Heart right ventricle (tissue), 16 donors: Measurements from ENCODE around the gene MCTP1. TPM values are rescaled to one million over a fixed set of nuclear protein-coding genes. Genes with fewer than 3 reads are reported as not detected.

Experiments used
- ATAC-seq, 8 donors: fragments of 200-7000 bp; cut with Tn5 transposase; one replicate each; pipeline ENCODE4 v1.9.1; 2020; ENCODE audit warnings: mild to moderate bottlenecking in 8 of 8, moderate library complexity in 8 of 8, moderate number of reproducible peaks in 1 of 8
- DNase-seq, 2 donors: peaks; one replicate each; pipeline ENCODE4 v3.0.0-alpha.2; 2020
- H3K27ac ChIP-seq, 10 donors: fragments of 200-600 bp; sonication (generic) in 2 of 10; one replicate each; pipeline versions ENCODE4 v1.5.0 to v1.8.0; 2020 to 2022; ENCODE audit warnings: mild to moderate bottlenecking in 3 of 10
- H3K27me3 ChIP-seq, 7 donors: fragments of 200-600 bp; one replicate each; pipeline ENCODE4 v1.8.0; 2021 to 2022; ENCODE audit warnings: mild to moderate bottlenecking in 2 of 7
- H3K36me3 ChIP-seq, 9 donors: fragments of 200-600 bp; sonication (generic) in 1 of 9; one replicate each; pipeline versions ENCODE4 v1.5.0 to v1.8.0; 2020 to 2022; ENCODE audit warnings: mild to moderate bottlenecking in 2 of 9
- H3K4me1 ChIP-seq, 9 donors: fragments of 200-600 bp; sonication (generic) in 1 of 9; one replicate each; pipeline versions ENCODE4 v1.5.0 to v1.8.0; 2020 to 2022; ENCODE audit warnings: mild to moderate bottlenecking in 4 of 9
- H3K4me3 ChIP-seq, 10 donors: fragments of 200-600 bp; sonication (generic) in 2 of 10; one replicate each; pipeline versions ENCODE4 v1.5.0 to v1.8.0; 2020 to 2022; ENCODE audit warnings: mild to moderate bottlenecking in 7 of 10, moderate library complexity in 2 of 10
- H3K9me3 ChIP-seq, 11 donors: fragments of 200-600 bp in 10 of 11; sonication (generic) in 2 of 11; one replicate each; pipeline versions ENCODE4 v1.5.0 to v1.8.0; 2013 to 2022; ENCODE audit warnings: mild to moderate bottlenecking in 2 of 11, control low read depth in 1 of 11, moderate library complexity in 1 of 11
- WGBS, 2 donors: extraction: QIAGEN DNeasy Blood & Tissue Kit; methylation state at CpG; one replicate each; pipeline ENCODE4 v1.1.7; 2013; ENCODE audit warnings: inconsistent platforms in 1 of 2; 5-methylcytosine and 5-hydroxymethylcytosine counted together
- intact Hi-C, 10 donors: fragments of 100-400 bp; cut with DNase I; formaldehyde crosslinking; loops; one replicate each; pipeline versions ENCODE4 v1.11.1 to v1.14.2; 2022
- polyA plus RNA-seq, 2 donors: library from polyadenylated mRNA; stranded (reverse); fragments of 200-250 nt; gene quantifications; one replicate each; pipeline ENCODE4 v1.2.3, GENCODE V29; 2013
- total RNA-seq, 10 donors: library from RNA; stranded (reverse); fragmentation: NEBNext Ultra II Directional in 3 of 10; extraction: Animal tissue kit (Norgen Biotek cat#: 25700) in 3 of 10; gene quantifications; one replicate each; pipeline versions ENCODE4 v1.2.1 to v1.2.4, GENCODE V29; 2021 to 2023
- TF ChIP-seq, protein P1 (sequence below), 9 donors: fragments of 200-600 bp; sonication (generic) in 2 of 9; IDR thresholded peaks; one replicate each; pipeline versions ENCODE4 v1.5.0 to v1.8.0; 2021 to 2022; ENCODE audit warnings: antibody characterized with exemption in 9 of 9, mild to moderate bottlenecking in 5 of 9, moderate library complexity in 1 of 9
- donor health status: Arrhythmogenic right ventricular cardiomyopathy.
- donor health status: ischemic (EF 13 %, LVEDD 7.1; RV severe dilation, severe dysfunction).
- donor health status: healthy with polysubstance abuse.
- donor health status: DM: no; HTN: yes; CAD: no.
- donor health status: DM: no; HTN: no; CAD: no.
- donor health status: ischemic (EF 25% LVEDD 6.9; RV normal size, moderate dysfunction).
- donor health status: ischemic (EF 25% LVEDD 5.7; RV mildly dilated, moderate dysfunction).
- donor health status: healthy.
- donor health status: DM: yes; HTN: yes; CAD: no.
- donor health status: Ischemic cardiomyopathy.
- donor health status: ischemic (EF 35%, LVEDD 5.7; RV mildly dilated, moderate dysfunction).
- donor health status: nonischemic (EF 11% LVEDD 7.7; RV severe dilation, severe dysfunction).
- donor health status: DM: yes; HTN: yes; CAD: no.
- donor health status: PGD.
- donor health status: ischemic (EF 29% LVEDD 5.4; RV normal size, mild dysfunction).
- donor health status: nonischemic (EF 23%, LVEDD 6.1; RV moderate dilation, normal function).

MCTP1 gene
- total and polyA plus RNA-seq, 12 donors: 1.3 to 19.7 (median 5.3) TPM

DNA sequence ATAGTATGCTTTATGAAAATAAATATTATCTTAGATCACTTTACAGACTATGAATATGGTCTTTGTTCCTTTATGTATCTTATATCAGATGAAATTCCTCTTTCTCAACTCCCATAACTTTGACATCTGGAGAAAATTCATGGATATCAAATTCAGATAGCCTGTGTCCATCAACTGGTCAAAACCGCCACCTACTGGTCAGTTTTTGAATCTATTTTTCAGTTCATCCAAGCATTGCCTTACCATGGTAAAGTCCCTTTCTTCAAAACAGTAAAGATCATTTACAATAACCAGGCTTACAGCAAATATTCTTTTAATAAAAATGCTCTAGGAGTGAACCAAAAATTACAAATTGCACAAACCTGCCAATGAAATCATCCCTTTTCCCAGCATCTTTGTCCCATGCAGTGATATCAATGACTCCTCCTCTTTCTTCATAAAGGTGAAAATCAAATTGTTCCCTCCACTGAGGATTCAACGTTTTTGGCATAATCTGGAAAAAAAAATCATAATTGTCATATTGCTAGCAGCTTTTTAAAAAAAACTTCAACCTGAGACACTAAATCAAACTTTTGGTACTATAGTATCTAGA lies 375.9 kb downstream of the MCTP1 start:
- peaks cover 0 to 80% (median 0%) of the 10 kb centered on the region in 9 donors for H3K36me3 ChIP-seq

DNA sequence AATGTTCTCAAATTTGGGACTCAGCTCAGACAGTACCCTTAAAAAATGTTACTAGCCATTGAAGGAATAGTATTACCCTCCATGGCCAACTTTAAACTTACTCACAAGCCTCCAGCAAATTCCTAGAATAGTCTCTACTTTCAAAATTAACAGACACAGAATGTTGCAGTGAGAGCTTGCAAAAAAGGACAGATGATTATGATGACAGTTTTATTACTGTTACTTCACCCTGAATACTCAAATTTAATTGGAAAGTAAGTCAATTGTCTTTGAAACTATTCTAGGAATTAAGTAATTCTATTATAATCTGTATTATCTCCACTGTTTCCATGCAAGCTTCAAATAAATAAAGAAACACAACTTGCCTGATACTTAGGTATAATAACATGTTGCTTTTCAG lies 378.1 kb downstream of the MCTP1 start:
- H3K27ac ChIP-seq: no peak overlapping the region
- intact Hi-C loops: no loop called here
- no peak overlapping the region for H3K4me3 ChIP-seq
- ATAC-seq (no peak), DNase-seq (no peak)
- H3K27me3 ChIP-seq: no peaks in the 10 kb centered on the region
- TF ChIP-seq, protein P1, sequence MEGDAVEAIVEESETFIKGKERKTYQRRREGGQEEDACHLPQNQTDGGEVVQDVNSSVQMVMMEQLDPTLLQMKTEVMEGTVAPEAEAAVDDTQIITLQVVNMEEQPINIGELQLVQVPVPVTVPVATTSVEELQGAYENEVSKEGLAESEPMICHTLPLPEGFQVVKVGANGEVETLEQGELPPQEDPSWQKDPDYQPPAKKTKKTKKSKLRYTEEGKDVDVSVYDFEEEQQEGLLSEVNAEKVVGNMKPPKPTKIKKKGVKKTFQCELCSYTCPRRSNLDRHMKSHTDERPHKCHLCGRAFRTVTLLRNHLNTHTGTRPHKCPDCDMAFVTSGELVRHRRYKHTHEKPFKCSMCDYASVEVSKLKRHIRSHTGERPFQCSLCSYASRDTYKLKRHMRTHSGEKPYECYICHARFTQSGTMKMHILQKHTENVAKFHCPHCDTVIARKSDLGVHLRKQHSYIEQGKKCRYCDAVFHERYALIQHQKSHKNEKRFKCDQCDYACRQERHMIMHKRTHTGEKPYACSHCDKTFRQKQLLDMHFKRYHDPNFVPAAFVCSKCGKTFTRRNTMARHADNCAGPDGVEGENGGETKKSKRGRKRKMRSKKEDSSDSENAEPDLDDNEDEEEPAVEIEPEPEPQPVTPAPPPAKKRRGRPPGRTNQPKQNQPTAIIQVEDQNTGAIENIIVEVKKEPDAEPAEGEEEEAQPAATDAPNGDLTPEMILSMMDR (IDR thresholded peaks at IDR 0.05): no peak
- H3K4me1 ChIP-seq: no peaks in the 10 kb centered on the region
- peaks cover 0 to 71% (median 0%) of the 10 kb centered on the region in 9 donors for H3K36me3 ChIP-seq
- no peaks in the 10 kb centered on the region for H3K9me3 ChIP-seq

More for the DNA sequence above, 375.9 kb downstream of the MCTP1 start:
- intact Hi-C loops: no loop called here
- Histone ChIP-seq H3K27me3 (no peaks in the 10 kb centered on the region), H3K4me3 (no peak overlapping the region), H3K27ac (no peak overlapping the region), H3K9me3 (no peaks in the 10 kb centered on the region), H3K4me1 (no peaks in the 10 kb centered on the region)
- no peak for DNase-seq
- TF ChIP-seq, protein P1 (IDR thresholded peaks at IDR 0.05): peak; percentile 11 to 68 (median 59)
- ATAC-seq: no peak
- 26 to 29% methylated on average over 2 of the region's 2 CpGs for WGBS, 2 donors

DNA sequence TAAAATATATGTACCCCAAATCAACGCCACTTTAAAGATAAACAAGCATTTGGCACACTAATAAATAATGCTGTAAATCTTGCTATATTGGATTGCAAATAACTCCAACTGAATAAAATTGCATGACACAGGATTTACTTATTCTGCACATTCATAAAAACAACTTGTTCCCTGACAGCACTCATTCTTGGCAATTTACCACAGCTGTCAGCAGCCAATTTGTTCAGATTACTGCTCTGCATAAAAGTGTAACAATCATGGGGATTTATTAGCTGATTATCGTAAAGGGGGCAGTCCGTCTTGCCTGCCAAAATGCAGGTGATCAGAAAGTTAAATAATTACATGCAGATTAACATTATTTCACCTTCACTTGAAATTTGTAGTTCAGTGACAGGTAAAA lies 381.2 kb downstream of the MCTP1 start:
- Histone ChIP-seq H3K27ac (no peak overlapping the region), H3K4me1 (no peaks in the 10 kb centered on the region), H3K9me3 (no peaks in the 10 kb centered on the region), H3K27me3 (no peaks in the 10 kb centered on the region), H3K4me3 (no peak overlapping the region), H3K36me3 (peaks cover 0 to 60% (median 0%) of the 10 kb centered on the region in 9 donors)
- intact Hi-C loops: no loop called here
- 80 to 87% methylated on average over 3 of the region's 3 CpGs for WGBS, 2 donors
- ATAC-seq: no peak
- TF ChIP-seq, protein P1 (IDR thresholded peaks at IDR 0.05): no peak
- no peak for DNase-seq

- intact Hi-C loops: no loop called here
- H3K4me1 ChIP-seq: no peaks in the 10 kb centered on the region
- H3K4me3 ChIP-seq: no peak overlapping the region
- no peaks in the 10 kb centered on the region for H3K27me3 ChIP-seq
- no peak overlapping the region for H3K27ac ChIP-seq
- peaks cover 0 to 43% (median 0%) of the 10 kb centered on the region in 9 donors for H3K36me3 ChIP-seq
- no peaks in the 10 kb centered on the region for H3K9me3 ChIP-seq
- 64 to 73% methylated on average over 5 of the region's 5 CpGs for WGBS, 2 donors
- DNase-seq: no peak
- peak in 1 of 8 donors; percentile 54 for ATAC-seq
- TF ChIP-seq, protein P1 (IDR thresholded peaks at IDR 0.05): no peak
These were observed 383.5 kb downstream of the MCTP1 start for GRCh38 chr5:94901191-94901979.
